Measurements from ENCODE around the gene STK10.

DNA sequence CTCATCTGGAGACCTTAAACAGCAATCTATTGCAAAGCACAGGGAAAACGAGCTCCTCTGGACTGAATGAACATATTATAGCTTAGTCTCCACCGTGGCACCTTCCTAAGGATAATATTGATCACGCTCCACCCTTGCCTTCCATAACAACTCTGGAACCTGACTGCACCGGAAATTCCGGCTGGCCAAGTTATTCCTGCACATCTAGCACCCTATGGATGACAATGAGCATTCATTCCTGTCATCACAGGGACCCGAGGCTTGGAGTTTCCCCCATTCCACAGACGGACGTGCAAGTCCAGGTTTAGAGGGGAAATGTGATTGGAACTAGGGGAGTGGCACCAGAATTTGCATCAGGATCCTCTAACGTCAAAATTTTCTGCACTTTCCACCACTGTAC lies 27.5 kb downstream of the STK10 start:
- TF ChIP-seq, protein P1, sequence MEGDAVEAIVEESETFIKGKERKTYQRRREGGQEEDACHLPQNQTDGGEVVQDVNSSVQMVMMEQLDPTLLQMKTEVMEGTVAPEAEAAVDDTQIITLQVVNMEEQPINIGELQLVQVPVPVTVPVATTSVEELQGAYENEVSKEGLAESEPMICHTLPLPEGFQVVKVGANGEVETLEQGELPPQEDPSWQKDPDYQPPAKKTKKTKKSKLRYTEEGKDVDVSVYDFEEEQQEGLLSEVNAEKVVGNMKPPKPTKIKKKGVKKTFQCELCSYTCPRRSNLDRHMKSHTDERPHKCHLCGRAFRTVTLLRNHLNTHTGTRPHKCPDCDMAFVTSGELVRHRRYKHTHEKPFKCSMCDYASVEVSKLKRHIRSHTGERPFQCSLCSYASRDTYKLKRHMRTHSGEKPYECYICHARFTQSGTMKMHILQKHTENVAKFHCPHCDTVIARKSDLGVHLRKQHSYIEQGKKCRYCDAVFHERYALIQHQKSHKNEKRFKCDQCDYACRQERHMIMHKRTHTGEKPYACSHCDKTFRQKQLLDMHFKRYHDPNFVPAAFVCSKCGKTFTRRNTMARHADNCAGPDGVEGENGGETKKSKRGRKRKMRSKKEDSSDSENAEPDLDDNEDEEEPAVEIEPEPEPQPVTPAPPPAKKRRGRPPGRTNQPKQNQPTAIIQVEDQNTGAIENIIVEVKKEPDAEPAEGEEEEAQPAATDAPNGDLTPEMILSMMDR (conservative IDR thresholded peaks at IDR 0.05; ENCODE audit: low read depth, low read length) = no peak
- TF ChIP-seq EZH2 (IDR thresholded peaks at IDR 0.05; ENCODE audit: low read length, unreplicated experiment) = no peak

Measured in PC-3 (cell line).